NCI-H2171 treated with DMSO at 0.1 percent for 48 hours (cell line): ENCODE data around the gene ATP8A2.
"Not testable (repeated sequence)": the region's sequence is repeated elsewhere in the genome, so short reads cannot be mapped to it uniquely, and the experiment has no call there.

Experiments
- DNase-seq: peaks from one replicate; lab custom pipeline; 2025; lab: John Stamatoyannopoulos, UW

ATP8A2 gene

DNA sequence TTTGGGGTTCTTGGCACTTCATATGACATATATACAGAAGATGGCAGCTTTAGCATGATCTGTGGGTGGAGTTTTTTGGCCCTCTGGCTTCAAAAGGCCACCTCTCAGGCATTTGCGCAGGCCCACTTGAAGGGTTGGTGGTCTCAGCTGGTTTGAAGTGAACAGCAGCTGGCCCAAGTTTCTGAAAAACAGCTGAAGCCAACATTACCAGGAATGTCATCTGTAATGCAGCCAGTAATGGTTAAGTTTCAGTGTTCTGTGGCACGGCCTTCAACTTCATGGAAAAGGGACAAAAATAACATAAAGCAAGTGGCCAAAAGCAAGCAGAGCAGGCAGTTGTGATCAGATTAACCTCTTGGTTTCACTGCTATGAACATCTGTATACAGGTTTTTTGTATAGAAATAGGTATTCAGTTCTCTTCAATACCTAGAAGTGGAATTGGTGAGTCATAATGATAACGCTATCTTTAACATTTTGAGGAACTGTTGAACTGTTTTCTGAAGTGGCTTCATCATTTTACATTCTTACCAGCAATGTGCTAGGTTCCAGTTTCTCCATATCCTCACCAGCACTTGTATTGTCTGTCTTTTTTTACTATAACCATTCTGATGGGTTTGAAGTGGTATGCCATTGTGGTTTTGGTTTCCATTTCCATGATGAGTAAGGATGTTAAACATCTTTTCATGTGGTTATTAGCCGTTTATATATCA, 434.6 kb downstream of the ATP8A2 start:
- DNase-seq = no peak

DNA sequence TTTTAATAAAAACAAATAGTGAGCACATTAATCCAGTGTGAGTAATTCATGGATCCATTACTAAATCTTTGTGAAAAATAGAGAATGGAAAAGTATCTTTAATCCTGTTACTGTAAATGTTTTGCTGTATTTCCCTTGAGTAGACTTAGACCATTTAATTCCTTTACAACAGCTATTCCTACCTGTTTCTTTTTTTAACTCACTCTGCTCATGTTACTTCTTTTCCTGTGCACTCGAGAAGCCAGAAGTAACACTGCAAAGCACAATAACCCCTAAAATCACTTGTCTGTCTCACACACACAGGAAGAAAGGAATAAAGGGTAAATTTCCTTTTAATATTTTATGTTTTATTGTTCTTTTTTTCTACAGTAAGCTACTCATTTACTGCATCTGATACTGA, 435.8 kb downstream of the ATP8A2 start:
- DNase-seq = no peak

DNA sequence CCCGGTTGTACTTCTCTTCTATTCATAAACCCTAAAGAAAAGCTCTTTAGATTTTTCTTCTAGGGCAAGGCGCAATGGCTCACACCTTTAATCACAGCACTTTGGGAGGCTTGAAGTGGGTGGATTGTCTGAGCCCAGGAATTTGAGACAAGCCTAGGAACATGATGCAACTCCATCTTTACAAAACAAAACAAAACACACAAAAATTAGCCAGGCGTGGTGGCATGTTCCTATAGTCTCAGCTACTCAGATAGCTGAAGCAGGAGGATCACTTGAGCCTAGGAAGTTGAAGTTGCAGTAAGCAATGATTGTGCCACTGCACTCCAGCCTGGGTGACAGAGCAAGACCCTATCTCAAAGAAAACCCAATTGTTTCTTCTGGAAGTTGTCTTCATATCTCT, 439.7 kb downstream of the ATP8A2 start:
- no peak for DNase-seq

DNA sequence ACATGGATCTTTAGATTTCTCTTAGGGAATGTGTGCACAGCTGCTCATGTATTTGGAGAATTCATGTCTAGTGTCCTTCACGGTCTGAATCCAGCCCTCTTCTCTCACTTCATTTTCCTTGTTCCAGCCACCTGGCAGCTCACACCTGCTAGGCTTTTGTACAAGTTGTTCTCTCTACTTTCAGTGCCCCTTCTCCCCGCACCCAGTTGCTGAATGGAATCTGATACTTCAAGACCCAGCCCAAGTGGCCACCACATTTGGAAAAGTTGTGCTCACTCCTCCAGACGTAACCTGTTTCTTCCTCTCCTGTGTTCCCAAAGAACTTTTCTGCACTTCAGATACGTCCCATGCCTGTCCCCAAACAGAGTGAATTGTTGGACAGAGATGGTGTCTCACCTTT, 444.5 kb downstream of the ATP8A2 start:
- peak; percentile 21 for DNase-seq

DNA sequence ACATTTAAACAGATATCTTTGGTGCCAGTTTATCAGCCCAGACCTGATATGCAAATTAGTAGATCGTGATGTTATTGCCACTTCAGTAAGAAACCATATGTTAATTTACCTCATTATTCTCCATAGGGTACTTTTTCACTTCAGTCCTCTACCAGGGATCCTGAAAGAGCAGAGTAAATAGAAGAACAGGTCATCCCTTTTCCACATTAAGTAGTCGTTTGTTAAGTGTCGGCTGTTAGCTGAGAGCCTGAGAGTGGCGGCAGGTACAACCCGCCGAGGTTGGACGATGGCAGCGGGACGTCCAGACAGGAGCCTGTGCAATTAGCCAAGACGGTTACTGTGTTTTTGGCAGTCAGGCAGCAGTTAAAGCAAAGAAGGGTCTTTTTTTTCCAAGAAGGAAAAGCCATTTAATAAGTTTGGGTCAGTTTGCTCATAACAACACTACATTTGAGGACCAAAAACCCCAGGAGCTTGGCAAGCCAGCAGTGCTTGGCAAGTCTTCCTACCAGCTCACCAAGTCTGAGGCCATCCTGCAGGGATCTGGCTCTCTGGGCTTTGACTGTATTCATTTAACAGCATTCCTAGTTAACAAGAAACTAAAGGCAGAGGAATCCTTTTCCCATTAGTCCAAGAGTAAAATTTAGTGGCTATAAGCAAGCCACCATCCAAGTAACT, 448.2 kb downstream of the ATP8A2 start:
- peak; percentile 33 for DNase-seq

DNA sequence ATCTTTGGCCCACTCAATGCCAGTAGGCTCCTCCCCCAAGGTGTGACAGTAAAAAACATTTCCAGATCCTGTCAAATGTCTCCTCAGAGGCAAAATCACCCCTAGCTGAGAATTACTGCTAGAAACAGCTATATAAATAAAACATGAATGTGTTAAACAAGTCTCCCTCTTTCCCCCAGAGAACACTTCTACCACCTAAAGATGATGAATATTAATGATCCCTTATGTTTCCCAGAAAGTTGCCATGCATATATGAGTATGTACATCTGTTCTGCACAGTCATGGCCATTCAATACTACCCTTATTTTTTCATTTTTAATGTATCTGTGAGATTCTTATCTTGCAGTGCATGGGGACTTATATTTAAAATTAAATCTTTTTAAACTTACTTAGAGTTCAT, 450.0 kb downstream of the ATP8A2 start:
- peak; percentile 18 for DNase-seq

DNA sequence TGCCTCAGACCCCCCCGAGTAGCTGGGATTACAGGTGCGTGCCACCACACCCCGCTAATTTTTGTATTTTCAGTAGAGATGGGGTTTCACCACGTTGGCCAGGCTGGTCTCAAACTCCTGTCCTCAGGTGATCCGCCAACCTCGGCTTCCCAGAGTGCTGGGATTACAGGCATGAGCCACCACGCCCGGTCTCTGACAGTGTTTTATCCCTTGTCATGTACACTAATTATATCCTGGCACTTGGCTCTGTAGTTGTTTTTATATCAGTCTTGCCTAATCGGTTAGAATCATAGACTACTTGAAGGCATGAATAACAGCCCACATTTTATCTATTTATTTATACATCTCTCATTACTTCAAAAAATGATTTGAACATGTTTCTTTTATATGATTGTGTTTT, 455.4 kb downstream of the ATP8A2 start:
- DNase-seq = not testable (repeated sequence)

DNA sequence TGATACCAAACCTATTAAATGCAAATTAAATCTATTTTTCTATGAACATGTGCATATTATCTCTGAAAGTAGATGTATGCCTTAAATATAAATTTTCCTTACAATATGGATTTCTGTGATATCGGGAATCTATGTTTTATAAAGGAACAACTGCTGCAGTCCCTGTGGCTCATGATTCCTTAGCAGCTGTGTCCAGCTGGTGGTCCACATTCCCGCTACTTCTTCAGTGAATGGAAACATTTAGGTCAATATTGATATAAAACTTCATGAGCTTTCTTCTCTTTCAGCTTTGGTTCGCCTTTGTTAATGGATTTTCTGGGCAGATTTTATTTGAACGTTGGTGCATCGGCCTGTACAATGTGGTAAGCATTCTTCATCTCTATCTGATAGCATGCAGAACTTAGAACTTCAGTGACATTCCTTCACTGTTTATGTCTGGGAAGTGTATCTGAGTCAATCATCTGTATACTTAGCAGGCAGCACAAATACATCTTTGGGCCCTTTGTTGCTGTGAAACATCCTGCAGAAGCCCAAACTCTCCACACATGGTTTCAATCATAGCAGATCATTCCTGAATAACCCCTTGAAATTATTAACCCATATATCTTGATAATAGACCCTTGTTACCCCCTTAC, 456.2 kb downstream of the ATP8A2 start:
- no peak for DNase-seq

DNA sequence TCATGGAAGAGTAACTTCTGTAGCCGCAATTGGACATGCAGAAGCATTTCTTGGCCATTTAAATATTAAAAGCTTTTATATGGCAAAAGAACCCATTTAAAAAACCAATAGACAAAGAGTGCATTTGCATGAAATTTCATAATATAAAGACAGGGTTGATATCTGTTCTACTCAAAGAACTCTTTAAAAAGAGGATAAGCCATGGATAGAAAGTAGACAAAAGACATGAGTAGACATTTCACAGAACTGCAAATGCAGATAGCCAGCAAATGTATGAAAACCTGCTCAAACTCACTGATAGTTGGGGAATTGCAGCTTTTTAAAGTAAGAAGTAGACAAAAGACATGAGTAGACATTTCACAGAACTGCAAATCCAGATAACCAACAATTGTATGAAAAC, 462.0 kb downstream of the ATP8A2 start:
- DNase-seq = no peak

DNA sequence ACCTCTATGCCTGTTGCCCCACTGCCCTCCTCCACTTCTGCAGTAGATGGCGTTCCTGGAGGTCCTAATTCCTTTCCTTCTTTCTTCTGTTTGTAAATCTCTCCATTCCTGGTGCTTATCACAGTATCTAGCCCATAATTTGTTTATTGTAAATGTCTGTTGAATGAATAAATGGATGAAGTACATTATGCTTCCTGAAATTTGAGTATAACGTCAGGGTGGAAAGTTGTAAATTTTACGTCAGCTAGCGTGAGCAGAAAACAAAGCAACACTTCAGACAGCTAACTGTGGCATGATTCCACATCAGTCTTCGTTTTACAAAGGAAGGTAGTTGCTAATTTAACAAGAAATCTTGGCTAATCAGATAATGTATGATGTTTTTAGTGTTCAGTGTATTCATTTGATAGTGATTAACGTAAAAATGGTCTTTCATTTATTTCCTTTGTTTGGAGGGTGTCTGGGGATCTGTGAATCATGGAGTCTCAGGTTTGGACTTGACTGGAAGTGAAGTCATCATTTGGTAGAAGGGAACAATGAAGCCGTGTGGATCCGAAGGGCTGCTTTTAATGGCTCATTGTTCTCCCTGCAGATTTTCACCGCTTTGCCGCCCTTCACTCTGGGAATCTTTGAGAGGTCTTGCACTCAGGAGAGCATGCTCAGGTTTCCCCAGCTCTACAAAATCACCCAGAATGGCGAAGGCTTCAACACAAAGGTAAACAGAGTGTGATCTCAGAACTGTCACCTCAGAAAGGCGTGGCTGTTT, 465.0 kb downstream of the ATP8A2 start:
- DNase-seq = no peak

DNA sequence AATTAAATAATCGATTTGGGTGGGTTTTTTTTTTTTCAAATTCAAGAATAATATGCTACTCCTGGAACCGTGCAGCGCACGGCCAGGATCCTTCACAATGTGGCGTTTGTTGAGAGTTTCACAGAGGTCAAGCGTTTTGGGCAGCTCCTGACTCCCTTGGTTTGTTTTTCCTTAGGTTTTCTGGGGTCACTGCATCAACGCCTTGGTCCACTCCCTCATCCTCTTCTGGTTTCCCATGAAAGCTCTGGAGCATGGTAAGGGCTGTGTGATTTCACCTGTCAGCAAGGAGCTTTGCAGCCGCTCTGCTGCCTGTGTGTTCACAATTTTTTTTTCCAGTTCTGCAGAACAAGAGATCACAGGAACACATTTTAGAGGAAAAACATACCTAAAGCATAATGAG, 467.6 kb downstream of the ATP8A2 start:
- no peak for DNase-seq

DNA sequence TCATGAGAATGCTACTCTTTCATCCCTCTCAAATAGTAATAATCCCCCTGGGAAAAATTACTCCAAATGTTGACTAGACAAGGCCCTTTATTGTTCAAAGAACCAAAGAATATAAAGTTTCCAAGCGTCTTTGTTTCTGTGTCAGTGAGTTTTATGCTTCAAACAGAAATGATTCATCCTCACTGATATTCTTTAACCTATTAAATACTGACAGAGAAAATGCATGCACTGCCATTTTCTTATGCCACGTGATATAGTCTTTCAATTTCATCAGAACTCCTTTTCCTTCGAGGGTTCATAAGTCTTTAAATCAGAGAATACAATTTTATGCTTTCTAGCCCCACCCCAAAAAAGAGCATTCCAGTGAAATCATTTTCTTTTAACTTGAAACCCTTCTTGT, 468.5 kb downstream of the ATP8A2 start:
- no peak for DNase-seq

DNA sequence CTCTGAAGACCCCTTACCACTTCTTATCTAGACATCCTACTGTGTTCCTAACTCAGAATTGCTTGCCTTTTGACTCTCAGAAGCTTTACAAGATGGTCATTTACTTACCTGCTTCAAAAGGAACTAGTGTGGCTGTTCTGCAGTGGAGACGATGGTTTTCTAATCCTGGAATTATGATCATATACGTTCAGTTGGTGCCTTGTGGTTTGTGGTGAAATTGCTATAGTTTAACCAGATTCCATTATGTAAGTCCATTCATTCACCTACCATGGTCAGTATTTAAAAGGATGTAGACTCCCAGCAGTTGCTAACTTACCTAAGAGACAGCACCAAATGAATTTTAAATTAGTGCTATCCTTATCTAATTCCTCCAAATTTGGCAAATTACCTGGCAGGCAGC, 469.2 kb downstream of the ATP8A2 start:
- DNase-seq = no peak

DNA sequence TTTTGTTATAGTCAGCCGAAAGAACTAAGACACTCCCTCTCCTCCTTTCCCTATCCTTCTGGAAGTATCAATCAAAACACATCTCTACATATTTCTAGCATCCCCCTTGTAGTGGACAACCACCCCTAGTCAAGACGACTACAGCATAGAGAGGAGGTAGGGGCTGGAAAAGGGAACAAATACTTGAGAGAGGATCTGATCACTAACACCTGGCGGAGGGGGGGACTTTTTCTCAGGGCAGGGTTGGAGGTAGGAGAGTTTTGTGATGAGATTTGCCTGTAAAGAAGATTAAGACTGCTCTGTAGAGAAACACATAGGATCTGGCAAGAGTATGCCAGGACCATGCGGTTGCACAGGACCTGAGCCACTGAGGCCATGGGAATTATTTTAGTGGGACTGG, 471.9 kb downstream of the ATP8A2 start:
- no peak for DNase-seq

DNA sequence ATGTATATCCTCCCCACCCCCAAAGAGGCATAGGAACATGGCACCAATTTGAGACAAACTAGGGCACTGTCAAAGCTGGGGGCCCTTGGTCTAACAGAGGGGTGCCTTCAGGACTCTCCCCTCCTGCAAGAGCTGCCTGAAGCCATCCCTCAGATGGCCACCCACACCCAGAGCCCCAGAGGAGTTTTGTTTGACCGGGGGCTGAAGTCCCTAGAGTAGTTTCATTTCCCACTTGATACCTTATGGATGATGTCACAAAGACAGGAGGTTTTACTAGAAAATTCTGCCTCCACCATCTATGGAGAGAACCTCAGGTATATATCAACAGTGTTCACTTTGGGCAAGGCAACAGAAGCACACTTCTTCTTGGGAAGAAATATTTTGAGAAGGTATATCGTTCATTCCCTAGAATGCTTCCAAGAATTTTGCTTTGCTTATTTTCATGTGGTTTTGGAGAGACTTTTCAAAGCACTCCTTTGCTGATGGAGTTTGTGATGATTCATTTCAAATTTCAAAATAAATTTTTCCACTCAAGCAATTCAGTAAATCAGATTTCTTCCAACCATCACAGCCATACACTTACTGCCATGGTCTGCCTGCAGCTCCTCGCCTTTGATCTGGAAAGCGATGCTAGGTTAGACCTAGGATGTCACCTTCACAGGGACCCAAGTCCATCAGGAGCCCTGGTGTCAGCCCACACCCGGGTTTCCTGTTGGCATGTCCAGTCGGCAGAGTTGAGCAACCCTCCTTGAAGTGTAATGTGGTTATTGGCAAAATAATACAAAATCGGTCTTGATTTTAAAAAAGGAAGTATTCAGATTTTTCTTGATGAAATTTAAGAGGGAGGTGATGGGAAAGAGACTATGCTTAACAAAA, 473.0 kb downstream of the ATP8A2 start:
- DNase-seq = no peak

DNA sequence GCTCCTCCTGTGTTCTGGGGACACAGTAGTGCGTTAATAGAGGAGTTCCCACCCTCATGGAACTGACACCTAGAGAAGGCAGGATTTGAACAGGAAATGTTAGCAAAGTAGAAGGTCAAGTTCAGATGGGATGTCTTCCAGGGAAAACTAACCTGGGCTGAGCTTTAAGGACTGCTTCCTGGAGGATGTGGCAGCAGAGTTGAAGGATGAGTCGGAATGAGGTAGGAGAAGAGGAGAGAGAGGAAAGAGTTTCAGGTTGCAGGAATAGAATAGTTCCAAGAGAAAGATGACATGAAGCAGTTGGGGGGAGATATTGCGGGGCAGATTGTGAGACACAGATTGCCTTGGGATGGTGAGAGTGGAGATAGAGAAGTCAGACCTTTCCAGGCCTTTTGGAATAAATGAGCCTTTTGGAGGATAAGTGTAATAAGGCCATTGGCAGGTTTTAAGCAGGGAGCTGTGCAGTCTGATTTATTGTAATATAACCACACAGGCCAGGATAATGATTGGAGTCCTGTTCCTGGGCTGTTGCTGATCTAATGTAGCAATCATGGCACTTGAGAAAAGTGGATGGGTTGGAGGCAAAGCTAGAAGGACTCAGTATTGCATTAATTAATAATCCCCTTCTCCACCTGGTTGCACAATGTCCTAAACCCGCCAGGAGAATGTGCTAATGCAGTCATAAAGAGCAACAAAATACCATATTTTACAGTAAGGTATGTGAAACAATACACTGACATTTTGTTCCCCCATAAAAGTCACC, 474.6 kb downstream of the ATP8A2 start:
- no peak for DNase-seq

DNA sequence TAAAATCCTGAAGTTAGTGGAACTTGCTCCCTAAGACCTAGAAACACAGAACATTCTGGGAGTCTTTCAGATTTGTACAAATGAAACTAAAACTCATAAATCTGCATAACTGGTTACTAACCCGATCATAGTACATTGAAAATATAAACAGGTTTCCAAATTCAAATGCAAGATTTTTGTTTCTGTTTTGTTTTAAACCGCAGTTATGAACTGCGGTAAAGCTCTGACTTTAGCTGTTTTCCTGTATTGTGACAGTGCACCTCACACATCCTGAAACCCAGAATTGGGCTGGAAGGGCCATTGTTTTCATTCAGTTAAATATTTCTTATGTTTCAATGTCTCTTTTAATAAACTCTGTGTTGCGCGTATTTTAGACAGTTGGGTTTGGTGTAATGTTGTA, 475.4 kb downstream of the ATP8A2 start:
- no peak for DNase-seq

DNA sequence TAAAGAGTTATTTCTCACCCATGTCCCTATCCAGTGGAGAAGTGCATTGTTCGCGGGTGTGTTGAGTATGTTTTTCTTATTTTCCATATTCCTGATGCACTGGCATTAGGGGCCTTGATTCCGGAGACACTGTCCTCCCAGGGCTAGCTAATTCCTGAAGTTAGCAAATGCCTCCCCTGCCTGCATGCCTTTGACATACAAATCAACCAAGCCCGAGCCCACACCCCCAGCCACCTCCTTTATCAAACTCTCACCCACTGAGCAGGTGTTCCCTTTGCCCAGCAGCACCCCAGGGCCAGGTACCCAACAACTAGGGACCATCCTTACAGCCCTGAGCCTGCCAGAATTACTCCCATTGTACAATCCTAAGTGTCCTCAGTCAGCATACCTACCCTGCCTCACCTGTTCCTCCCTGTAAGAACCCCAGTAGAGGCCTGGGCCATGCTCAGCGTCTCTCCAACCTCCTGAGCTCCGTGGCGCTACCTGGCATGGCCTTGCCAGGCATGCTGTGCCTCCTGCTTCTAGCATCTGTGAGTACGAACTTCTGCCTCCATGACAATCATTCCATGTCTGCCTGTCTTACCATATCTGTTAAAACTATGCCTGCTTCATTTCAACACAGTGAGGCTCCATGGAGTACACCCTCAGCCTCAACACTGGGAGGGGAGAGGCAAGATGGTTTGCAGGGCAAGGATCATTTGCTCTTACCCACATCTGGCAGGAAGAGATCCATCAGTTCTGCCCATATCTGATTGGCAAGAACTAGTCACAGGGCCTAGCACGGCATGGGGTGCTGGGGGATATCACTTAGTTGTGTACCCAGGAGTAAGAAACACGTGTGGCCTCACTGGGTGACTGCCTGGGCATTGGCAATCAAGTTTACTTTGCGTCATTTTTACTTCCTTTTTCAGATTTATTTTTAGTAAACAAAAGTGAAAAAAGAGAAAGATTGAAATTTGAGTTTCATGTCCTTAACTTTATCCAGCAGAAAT, 476.2 kb downstream of the ATP8A2 start:
- DNase-seq = no peak
